Progenitor cell of endocrine pancreas (in vitro differentiated cells): Measurements from ENCODE around the gene LRP4. TPM values are rescaled to one million over a fixed set of nuclear protein-coding genes. Genes with fewer than 3 reads are reported as not detected.
A peak's percentile ranks its signal among the peaks of the same experiment; 100 is the strongest.

Experiments
- DNase-seq: peaks from one replicate; pipeline ENCODE4 v3.0.0; 2021; ENCODE audit warnings: low spot score; ENCODE audit not compliant: unreplicated experiment
- H3K27ac Mint-ChIP-seq: 2 replicates; pipeline ENCODE4 v1.8.0; 2021; ENCODE audit warnings: mild to moderate bottlenecking, moderate library complexity, mixed read lengths
- H3K27me3 Mint-ChIP-seq: 2 replicates; pipeline ENCODE4 v1.8.0; 2021; ENCODE audit warnings: mixed read lengths
- H3K36me3 Mint-ChIP-seq: 2 replicates; pipeline ENCODE4 v1.8.0; 2022; ENCODE audit warnings: mixed read lengths; ENCODE audit not compliant: insufficient read depth
- H3K4me1 Mint-ChIP-seq: 2 replicates; pipeline ENCODE4 v1.8.0; 2021; ENCODE audit warnings: low read depth, mixed read lengths
- H3K4me3 Mint-ChIP-seq: 2 replicates; pipeline ENCODE4 v1.8.0; 2021; ENCODE audit warnings: low read depth, mild to moderate bottlenecking, moderate library complexity, mixed read lengths
- H3K9me3 Mint-ChIP-seq: 2 replicates; pipeline ENCODE4 v1.8.0; 2021; ENCODE audit warnings: low read depth, mixed read lengths
- CTCF ChIP-seq: fragments of 200-600 bp; sonication (generic); IDR thresholded peaks from one replicate; pipeline ENCODE4 v1.5.0; 2021; ENCODE audit warnings: antibody characterized with exemption, mild to moderate bottlenecking; ENCODE audit not compliant: unreplicated experiment
- total RNA-seq: library from RNA; stranded (reverse); gene quantifications from 2 replicates; pipeline ENCODE4 v1.2.1, GENCODE V29; 2021

Gene LRP4
- total RNA-seq, 1 donor from 2014 or later, result 8.7 TPM

GRCh38 chr11:46903846-46904245 is 14.5 kb downstream of the LRP4 start:
- Mint-ChIP-seq H3K4me3 (no peak overlapping the region), H3K36me3 (no peaks in the 10 kb centered on the region), H3K9me3 (no peaks in the 10 kb centered on the region), H3K4me1 (peaks cover 9% of the 10 kb centered on the region), H3K27ac (no peak overlapping the region), H3K27me3 (no peaks in the 10 kb centered on the region)
- DNase-seq, result no peak
- no peak for TF ChIP-seq CTCF

- Mint-ChIP-seq H3K27ac (no peak overlapping the region), H3K4me1 (peaks cover 9% of the 10 kb centered on the region)
- no peak for TF ChIP-seq CTCF
These were observed 15.7 kb downstream of the LRP4 start for GRCh38 chr11:46902694-46903093.

GRCh38 chr11:46901156-46901555 is 17.2 kb downstream of the LRP4 start:
- H3K36me3 Mint-ChIP-seq, result peaks cover 4% of the 10 kb centered on the region
- no peak for DNase-seq
- H3K4me1 Mint-ChIP-seq, result no peaks in the 10 kb centered on the region
- TF ChIP-seq CTCF, result no peak
- H3K27ac Mint-ChIP-seq, result no peak overlapping the region
- no peaks in the 10 kb centered on the region for H3K27me3 Mint-ChIP-seq
- H3K9me3 Mint-ChIP-seq, result no peaks in the 10 kb centered on the region
- H3K4me3 Mint-ChIP-seq, result no peak overlapping the region

More at GRCh38 chr11:46902694-46903093, 15.7 kb downstream of the LRP4 start:
- Mint-ChIP-seq H3K36me3 (peaks cover 4% of the 10 kb centered on the region), H3K9me3 (no peaks in the 10 kb centered on the region), H3K4me3 (no peak overlapping the region), H3K27me3 (no peaks in the 10 kb centered on the region)
- no peak for DNase-seq

GRCh38 chr11:46900091-46900746 is 18.1 kb downstream of the LRP4 start:
- H3K9me3 Mint-ChIP-seq, result no peaks in the 10 kb centered on the region
- no peak for DNase-seq
- no peaks in the 10 kb centered on the region for H3K4me1 Mint-ChIP-seq
- H3K36me3 Mint-ChIP-seq, result peaks cover 4% of the 10 kb centered on the region
- H3K27ac Mint-ChIP-seq, result peak overlapping the region; percentile 62
- no peak overlapping the region for H3K4me3 Mint-ChIP-seq
- H3K27me3 Mint-ChIP-seq, result no peaks in the 10 kb centered on the region
- no peak for TF ChIP-seq CTCF

- DNase-seq, result no peak
- Mint-ChIP-seq H3K4me3 (no peak overlapping the region), H3K27me3 (no peaks in the 10 kb centered on the region), H3K9me3 (no peaks in the 10 kb centered on the region), H3K27ac (no peak overlapping the region), H3K4me1 (no peaks in the 10 kb centered on the region), H3K36me3 (peaks cover 4% of the 10 kb centered on the region)
- TF ChIP-seq CTCF, result no peak
These were observed 18.8 kb downstream of the LRP4 start for GRCh38 chr11:46899501-46900025.
